Kasumi-1 (cell line): Measurements from ENCODE around the gene OR5K2.

ENCODE experiments used
- DNase-seq, 2 experiments: peaks; one replicate each; lab custom pipeline; 2025; lab: John Stamatoyannopoulos, UW

OR5K2 gene

DNA sequence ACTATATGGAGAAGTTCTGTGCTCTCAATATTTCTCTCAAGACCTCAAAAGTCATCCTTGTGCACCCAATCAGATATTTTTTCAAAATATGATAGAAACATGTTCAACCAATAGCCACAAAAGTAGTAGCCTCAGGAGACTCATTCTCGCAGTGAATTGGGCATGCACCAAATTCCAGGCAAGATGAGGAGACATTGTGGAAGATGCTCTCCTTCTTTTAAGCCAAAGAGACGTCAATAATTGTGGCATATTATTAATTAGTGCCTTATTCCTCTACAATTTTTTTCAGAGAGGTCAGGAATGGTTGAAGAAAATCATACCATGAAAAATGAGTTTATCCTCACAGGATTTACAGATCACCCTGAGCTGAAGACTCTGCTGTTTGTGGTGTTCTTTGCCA is at the start of gene OR5K2:
Gene OR5K2 (plus strand): TSS at position 301 of the 400 bp plus-strand sequence. CDS start 0 bp downstream, at position 301.
- no peak for DNase-seq

DNA sequence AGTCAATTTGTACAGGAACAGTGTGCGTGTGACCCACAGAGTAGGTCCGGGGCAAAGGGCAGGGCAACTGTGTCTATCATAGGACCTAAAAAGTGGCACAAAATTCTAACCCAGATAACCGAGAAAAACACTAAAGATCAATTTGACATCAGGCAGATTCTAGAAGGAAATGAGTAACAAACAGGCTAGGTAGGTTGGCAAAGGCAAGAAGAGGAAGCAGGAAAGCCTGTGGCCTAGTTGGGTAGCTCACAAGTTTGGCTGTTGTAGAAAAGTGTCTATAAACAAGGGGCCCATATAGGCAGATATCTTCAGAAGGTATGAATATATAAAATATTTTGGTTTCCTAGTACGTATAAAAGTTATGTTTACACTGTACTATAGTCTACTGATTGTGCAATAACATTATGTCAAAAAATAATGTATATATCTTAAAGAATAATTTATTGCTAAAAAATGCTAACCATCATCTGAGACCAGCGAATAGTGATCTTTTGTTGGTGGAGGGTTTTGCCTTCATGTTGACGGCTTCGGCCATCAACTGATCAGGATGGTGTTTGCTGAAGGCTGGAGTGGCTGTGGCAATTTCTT is 47.8 kb upstream of the OR5K2 start:
- DNase-seq: peak; percentile 20 to 25

DNA sequence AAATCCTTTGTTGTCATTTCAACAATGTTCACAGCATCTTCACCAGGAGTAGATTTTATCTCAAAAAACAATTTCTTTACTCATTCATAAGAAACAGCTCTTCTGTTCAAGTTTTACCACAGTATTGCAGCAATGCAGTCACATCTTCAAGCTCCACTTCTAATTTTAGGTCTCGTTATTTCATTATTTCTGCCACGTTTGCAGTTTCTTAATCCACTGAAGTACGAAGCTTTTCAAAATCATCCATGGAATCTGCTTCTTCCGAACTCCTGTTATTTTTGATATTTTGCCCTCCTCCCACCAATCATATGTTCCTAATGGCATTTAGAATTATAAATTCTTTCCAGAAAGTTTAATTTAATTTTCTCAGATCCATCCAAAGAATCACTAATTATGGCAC is 47.1 kb upstream of the OR5K2 start:
- no peak for DNase-seq

- no peak for DNase-seq
Observed at GRCh38 chr3:98453827-98454226, 43.7 kb upstream of the OR5K2 start.

GRCh38 chr3:98454929-98455328 is 42.6 kb upstream of the OR5K2 start:
- DNase-seq: no peak

GRCh38 chr3:98457543-98457942 is 39.9 kb upstream of the OR5K2 start:
- no peak for DNase-seq

DNA sequence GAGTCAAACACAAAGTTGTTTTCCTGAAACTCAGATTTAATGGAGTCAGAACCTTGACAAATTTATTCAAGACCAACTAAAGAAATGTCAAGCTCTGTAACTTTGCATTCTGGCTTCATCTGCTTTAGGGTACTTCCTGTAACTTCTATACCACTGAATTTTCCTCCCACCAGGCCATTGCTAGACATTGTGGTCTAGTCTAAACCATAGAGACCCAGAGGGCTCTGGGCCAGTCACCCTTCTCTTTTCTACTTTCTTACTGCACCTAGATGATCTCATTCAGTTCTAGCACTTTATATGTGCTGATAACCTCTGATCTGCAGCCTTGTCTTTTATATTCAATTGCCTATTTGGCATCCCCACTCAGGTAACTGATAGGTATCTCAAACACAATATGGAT is 37.3 kb upstream of the OR5K2 start:
- DNase-seq: peak in 1 of 2 experiments; percentile 11

GRCh38 chr3:98462901-98463300 is 34.6 kb upstream of the OR5K2 start, which contains the start of gene OR5K1:
TSS of gene OR5K1 (plus strand) at chr3:98463201. CDS start at chr3:98469577, 6,376 bp downstream.
- DNase-seq: no peak

GRCh38 chr3:98482717-98483482 is 14.6 kb upstream of the OR5K2 start:
- DNase-seq: no peak

- DNase-seq: no peak
Observed at GRCh38 chr3:98483626-98484025, 13.9 kb upstream of the OR5K2 start.

DNA sequence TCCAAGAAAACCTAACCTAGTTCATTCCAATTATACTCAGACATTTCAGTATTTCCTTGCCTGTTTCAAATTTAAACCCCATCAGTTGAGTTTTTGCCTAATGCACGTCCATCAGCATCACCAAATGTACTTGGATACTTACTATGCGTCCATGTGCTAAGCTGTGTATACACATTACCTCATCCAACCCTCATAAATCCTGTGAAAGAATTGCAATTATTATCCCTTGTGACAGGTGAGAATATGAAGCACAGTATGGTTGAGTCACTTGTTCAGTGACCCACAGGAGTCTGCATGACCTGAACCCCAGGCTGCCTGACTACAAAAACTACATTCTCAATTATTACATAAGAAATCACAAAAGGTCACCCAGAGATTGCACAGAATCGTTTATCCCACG is 2.5 kb downstream of the OR5K2 start:
- no peak for DNase-seq

- no peak for DNase-seq
Observed at GRCh38 chr3:98501270-98501669, 3.8 kb downstream of the OR5K2 start.

DNA sequence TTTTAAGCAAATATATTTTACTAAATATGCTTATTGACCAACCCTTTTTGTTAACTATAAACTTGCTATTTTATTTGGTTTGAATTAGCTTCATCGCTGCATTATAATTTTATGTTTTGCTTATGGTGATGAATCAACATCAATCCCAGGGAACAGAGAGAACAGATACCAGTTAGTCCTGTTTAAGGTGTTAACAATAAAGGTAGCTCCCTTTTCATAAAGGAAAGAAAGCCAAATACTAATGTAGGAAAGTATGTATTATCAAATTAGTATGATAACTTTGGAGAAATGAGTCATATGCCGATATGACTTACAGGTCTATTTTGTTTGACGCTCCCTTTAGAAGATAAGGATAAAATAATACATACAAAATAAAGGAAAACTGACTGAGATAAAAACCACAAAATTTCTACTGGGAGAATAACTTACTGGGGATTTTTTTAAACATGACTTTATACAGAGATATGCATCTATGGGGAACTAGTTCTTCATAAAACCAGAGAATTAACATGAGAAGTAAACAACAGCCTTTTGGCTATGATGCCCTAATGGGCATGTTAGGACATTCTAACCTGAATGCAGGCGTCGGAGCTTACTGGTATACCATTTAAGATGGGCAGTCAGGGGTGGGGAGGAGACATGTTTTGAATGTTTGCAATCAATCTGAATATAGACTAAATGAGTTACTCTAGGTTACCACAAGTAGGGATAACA is 4.5 kb downstream of the OR5K2 start:
- no peak for DNase-seq

- DNase-seq: no peak
Observed at GRCh38 chr3:98504539-98504938, 7.1 kb downstream of the OR5K2 start.

DNA sequence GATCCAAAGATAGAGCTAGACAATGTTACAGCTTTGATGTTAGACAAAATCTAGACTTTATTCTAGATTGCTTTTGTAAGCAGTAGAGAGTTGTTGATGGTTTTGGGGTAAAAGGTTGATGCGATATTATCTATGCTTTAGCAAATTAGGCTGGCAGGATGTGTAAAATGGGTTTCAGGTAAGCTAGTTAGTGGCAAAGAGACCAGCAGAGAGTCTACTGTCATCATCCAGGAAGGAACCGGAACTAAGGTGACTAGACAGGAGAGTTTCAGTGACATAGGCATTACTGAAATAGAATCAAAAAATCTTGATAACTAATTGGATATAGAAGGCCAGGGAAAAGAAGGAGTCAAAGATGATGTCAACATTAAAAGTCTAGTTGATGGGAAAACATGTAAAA is 11.1 kb downstream of the OR5K2 start:
- DNase-seq: no peak

GRCh38 chr3:98512576-98512975 is 15.1 kb downstream of the OR5K2 start:
- no peak for DNase-seq

DNA sequence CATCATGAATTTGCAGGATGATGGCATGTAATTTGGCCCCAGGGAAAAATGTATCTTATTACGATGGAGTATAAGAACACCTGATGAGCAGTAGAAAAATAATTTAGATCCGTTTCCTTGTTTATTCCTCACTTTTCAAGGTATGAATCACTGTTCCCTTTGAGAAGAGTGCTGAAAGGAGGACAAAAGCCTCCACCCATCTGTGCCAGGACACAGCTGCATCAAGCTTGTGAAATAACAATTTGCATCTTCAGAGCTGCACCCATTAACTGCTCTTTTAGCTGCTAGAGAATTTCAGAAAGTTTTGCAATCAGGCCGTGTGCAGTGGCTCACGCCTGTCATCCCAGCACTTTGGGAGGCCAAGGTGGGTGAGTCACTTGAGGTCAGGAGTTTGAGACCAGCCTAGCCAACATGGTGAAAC is 15.6 kb downstream of the OR5K2 start:
- peak in 1 of 2 experiments; percentile 11 for DNase-seq

DNA sequence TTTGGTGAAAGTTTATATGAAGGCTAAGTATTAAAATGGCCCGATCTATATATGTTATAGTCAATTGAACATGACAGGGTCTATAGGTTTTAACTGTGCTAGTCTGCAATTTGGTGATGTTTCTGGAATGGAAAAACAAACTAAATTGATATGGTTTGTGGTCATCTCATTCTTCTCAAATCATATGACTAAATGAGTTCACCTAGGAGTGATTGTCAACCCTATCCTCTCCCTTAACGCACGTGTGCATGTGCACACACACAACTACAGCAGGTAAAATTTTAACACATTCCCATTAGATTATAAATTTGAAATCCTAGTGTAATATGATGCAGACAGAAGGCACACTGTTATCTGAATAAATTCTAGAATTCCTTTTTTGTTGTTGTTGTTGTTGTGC is 16.3 kb downstream of the OR5K2 start:
- DNase-seq: no peak

DNA sequence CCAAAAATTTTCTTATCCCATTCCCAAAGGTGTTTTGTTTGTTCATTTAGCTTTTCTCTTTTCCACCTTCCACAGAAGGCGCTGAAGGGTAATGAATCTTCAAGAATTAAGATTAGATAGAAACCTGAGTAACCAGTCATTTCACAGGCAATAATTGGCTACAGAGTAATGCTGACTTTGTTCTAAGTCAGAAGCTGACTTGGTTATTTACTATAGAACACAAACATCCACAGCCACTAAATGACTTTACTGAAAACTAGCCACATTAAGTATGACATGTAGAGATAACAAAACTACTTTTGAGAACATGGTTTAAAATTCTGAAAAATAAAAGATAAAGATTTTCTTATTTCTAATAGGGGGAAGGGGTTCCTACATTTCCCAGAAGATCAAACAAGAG is 17.5 kb downstream of the OR5K2 start:
- no peak for DNase-seq

DNA sequence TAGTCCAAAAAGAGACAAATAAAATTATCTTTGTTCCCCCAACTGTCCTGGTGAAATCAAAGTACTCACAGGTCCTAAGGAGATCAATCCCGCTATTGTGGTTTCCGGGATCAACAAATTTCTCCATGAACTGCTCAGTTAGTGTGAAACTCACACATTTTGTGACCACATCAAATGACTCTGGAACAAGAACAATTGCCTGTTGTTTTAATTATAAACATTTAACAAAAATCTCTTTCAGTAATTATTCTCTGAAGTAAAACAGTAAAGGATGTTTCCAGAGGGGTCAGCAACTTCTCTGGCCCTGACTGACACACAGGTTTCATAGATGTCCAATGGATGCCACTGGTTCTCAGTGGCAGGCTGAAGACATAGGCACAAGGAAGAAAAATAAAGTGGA is 21.3 kb downstream of the OR5K2 start:
- DNase-seq: no peak

DNA sequence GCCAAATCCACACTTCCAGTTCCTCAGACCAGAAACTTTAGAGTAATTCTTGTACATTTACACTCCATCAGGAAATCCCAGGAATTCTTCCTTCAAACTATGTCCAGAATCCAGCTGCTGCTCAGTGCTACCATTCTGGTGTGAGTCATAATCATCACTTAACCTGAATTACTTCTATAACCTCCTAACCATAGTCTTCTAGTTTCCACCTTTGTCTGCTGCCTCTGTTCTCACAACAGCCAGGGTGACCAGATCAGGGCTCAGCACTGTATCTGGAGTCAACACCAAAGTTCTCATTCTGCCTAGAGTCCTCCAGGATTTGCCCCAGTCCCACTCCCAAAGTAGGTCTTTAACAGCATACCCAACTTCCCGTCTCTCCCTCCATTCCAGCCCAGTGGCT is 21.9 kb downstream of the OR5K2 start:
- no peak for DNase-seq

- DNase-seq: peak; percentile 45 to 50
Observed at GRCh38 chr3:98521897-98522543, 24.5 kb downstream of the OR5K2 start.
